Endothelial cell of umbilical vein (primary cell): Measurements from ENCODE around the gene KCNC1. TPM values are rescaled to one million over a fixed set of nuclear protein-coding genes. Genes with fewer than 3 reads are reported as not detected.

ENCODE experiments used
- BruUV-seq: library from RNA; stranded (reverse); fragments of 400-500 nt; replicated peaks from 2 replicates; lab custom pipeline; 2021; lab: Mats Ljungman, UMichigan
- CTCF ChIA-PET: fragments of 300-600, 350-600 bp; sonication (Branson Sonifier 250); formaldehyde crosslinking; loops from one replicate; lab custom pipeline; 2021; ENCODE audit warnings: antibody characterized with exemption, inconsistent platforms; lab: Charles Lee
- POLR2A ChIA-PET: fragments of 300-600, 350-600 bp; sonication (Branson Sonifier 250); formaldehyde crosslinking; loops from one replicate; lab custom pipeline; 2021; ENCODE audit warnings: antibody characterized with exemption, inconsistent platforms; lab: Charles Lee
- DNase-seq: peaks from one replicate; pipeline ENCODE4 v3.0.0-alpha.2; 2011; ENCODE audit warnings: low read depth, low spot score
- FAIRE-seq: peaks from 2 replicates; lab custom pipeline; 2011; peaks lifted over from hg19 to GRCh38; lab: Jason Lieb, UNC
- H2AFZ ChIP-seq: 2 replicates; pipeline ENCODE4 v1.6.0; 2012; ENCODE audit warnings: low read depth, low read length, control low read depth, inconsistent platforms
- H3K27ac ChIP-seq: 2 replicates; pipeline ENCODE4 v1.5.1; 2011; ENCODE audit warnings: low read depth, mild to moderate bottlenecking, control low read depth, low read length, moderate library complexity; ENCODE audit not compliant: insufficient read depth
- H3K27me3 ChIP-seq, 2 experiments: 2 replicates each; pipeline versions ENCODE4 v1.6.0 to v1.6.1; 2011; ENCODE audit warnings: low read length in 2 of 2, mixed read lengths in 1 of 2; ENCODE audit not compliant: control insufficient read depth in 2 of 2, insufficient read depth in 2 of 2
- H3K36me3 ChIP-seq, 2 experiments: 2 replicates in 1 of 2; 3 replicates in 1 of 2; pipeline ENCODE4 v1.5.1; 2011; ENCODE audit warnings: low read length in 2 of 2, mild to moderate bottlenecking in 1 of 2, moderate library complexity in 1 of 2; ENCODE audit not compliant: control insufficient read depth in 2 of 2, insufficient read depth in 2 of 2; ENCODE audit errors: extremely low read depth in 1 of 2
- H3K4me1 ChIP-seq: 3 replicates; pipeline ENCODE4 v1.5.1; 2011; ENCODE audit warnings: mild to moderate bottlenecking, low read length; ENCODE audit not compliant: control insufficient read depth, insufficient read depth; ENCODE audit errors: extremely low read depth
- H3K4me2 ChIP-seq: 2 replicates; pipeline ENCODE4 v1.6.1; 2011; ENCODE audit warnings: low read length, control low read depth, mixed read lengths; ENCODE audit not compliant: insufficient read depth
- H3K4me3 ChIP-seq, 3 experiments: fragments of 200-600 bp in 1 of 3; sonication (generic), shearing (Covaris generic) in 1 of 3; replicated peaks in 1 of 3; 2 replicates each; pipeline ENCODE4 v1.5.1; 2011 to 2016; ENCODE audit warnings: control low read depth in 3 of 3, low read length in 3 of 3, mild to moderate bottlenecking in 2 of 3, inconsistent platforms in 1 of 3, low read depth in 1 of 3, moderate library complexity in 1 of 3; ENCODE audit not compliant: insufficient read depth in 1 of 3
- H3K79me2 ChIP-seq: 2 replicates; pipeline ENCODE4 v1.6.0; 2012; ENCODE audit warnings: low read length, inconsistent platforms; ENCODE audit not compliant: control insufficient read depth, insufficient read depth
- H3K9ac ChIP-seq: replicated peaks from 2 replicates; pipeline ENCODE3; 2011; ENCODE audit warnings: low read length, control low read depth; ENCODE audit not compliant: insufficient read depth; ENCODE audit errors: extremely low read depth
- H3K9me1 ChIP-seq: replicated peaks from 3 replicates; pipeline ENCODE4 v1.6.0; 2011; ENCODE audit warnings: mild to moderate bottlenecking, low read length; ENCODE audit not compliant: control insufficient read depth, insufficient read depth; ENCODE audit errors: extremely low read depth
- H3K9me3 ChIP-seq: replicated peaks from 2 replicates; pipeline ENCODE4 v1.5.1; 2012; ENCODE audit warnings: low read length, inconsistent platforms; ENCODE audit not compliant: control insufficient read depth, insufficient read depth
- H4K20me1 ChIP-seq: replicated peaks from 2 replicates; pipeline ENCODE3; 2011; ENCODE audit warnings: mild to moderate bottlenecking, low read length; ENCODE audit not compliant: control insufficient read depth, insufficient read depth; ENCODE audit errors: extremely low read depth
- EZH2 ChIP-seq: IDR thresholded peaks from 2 replicates; pipeline ENCODE4 v1.6.1; 2012; ENCODE audit warnings: borderline replicate concordance, low read depth, mild to moderate bottlenecking, moderate library complexity, low read length, inconsistent platforms; ENCODE audit not compliant: severe bottlenecking
- JUN ChIP-seq: IDR thresholded peaks from 2 replicates; pipeline ENCODE4 v1.6.1; 2011; ENCODE audit warnings: borderline replicate concordance, low read depth; ENCODE audit not compliant: insufficient read length, insufficient read depth
- MYC ChIP-seq: IDR thresholded peaks from one replicate; pipeline ENCODE4 v1.6.1; 2011; ENCODE audit warnings: mild to moderate bottlenecking, low read depth, low read length
- dilution Hi-C: fragments of 300-500 bp; cut with MboI; formaldehyde crosslinking; loops from one replicate; pipeline ENCODE4 v1.15.0; 2019; ENCODE audit warnings: low sequenced_read_pairs; ENCODE audit not compliant: extremely low pct_ligation_motif_present
- intact Hi-C: fragments of 100-400 bp; cut with micrococcal nuclease; formaldehyde crosslinking; loops from one replicate; pipeline ENCODE4 v1.10.0; 2022
- polyA plus RNA-seq, 4 experiments: library from polyadenylated mRNA; depleted of rRNA in 3 of 4; stranded (reverse) in 3 of 4; unstranded in 1 of 4; fragments of >200 nt; gene quantifications; 2 replicates each; pipeline versions ENCODE4 v1.2.1 to v1.2.3, GENCODE V29; 2011 to 2012; ENCODE audit warnings: missing spikeins in 1 of 4
- total RNA-seq: library from RNA; stranded (reverse); gene quantifications from 2 replicates; pipeline ENCODE4 v1.2.3, GENCODE V29; 2021
- TF ChIP-seq, protein P1 (sequence below), 2 donors: IDR thresholded peaks; 1 replicate in 1 of 2; 2 replicates in 1 of 2; pipeline ENCODE4 v1.5.1; 2011; ENCODE audit warnings: low read length in 2 of 2, mild to moderate bottlenecking in 2 of 2, moderate library complexity in 2 of 2, control low read depth in 1 of 2, inconsistent platforms in 1 of 2, low read depth in 1 of 2; ENCODE audit not compliant: insufficient read depth in 1 of 2; ENCODE audit errors: extremely low read depth in 1 of 2

Gene KCNC1
- total and polyA plus RNA-seq, 2 donors (not counting 3 experiments of a cell fraction or from before 2014, with no cell fraction given), result not detected

DNA sequence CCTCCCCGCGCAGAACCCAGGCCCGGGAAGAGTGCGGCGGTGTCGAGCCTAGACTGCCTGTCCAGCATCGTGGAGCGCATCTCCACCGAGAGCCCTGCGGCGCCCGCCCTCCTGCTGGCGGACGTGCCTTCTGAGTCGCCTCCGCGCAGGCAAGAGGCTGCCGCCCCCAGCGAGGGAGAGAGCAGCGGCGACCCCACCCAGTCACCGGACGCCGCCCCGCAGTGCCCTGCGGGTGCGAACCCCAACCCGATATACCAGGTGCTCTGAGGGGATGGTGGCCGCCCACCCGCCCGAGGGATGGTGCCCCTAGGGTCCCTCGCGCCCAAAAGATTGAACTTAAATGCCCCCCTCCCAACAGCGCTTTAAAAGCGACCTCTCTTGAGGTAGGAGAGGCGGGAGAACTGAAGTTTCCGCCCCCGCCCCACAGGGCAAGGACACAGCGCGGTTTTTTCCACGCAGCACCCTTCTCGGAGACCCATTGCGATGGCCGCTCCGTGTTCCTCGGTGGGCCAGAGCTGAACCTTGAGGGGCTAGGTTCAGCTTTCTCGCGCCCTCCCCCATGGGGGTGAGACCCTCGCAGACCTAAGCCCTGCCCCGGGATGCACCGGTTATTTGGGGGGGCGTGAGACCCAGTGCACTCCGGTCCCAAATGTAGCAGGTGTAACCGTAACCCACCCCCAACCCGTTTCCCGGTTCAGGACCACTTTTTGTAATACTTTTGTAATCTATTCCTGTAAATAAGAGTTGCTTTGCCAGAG, 13.2 kb upstream of the KCNC1 start:
- peaks cover 68 to 75% of the 10 kb centered on the region in 2 experiments for H3K27me3 ChIP-seq
- H4K20me1 ChIP-seq, result no peaks in the 10 kb centered on the region
- no peak overlapping the region for H3K4me2 ChIP-seq
- no peaks in the 10 kb centered on the region for H3K9me3 ChIP-seq
- no peak overlapping the region for H3K4me3 ChIP-seq
- no peak for DNase-seq
- POLR2A ChIA-PET, result no interaction called here
- BruUV-seq, result no TSS peak
- no peaks in the 10 kb centered on the region for H3K4me1 ChIP-seq
- intact Hi-C loops, result no loop called here
- H3K9ac ChIP-seq, result no peak overlapping the region
- no peak overlapping the region for H3K27ac ChIP-seq
- H3K9me1 ChIP-seq, result no peaks in the 10 kb centered on the region
- FAIRE-seq, result no peak
- no peaks in the 10 kb centered on the region for H3K36me3 ChIP-seq
- no peaks in the 10 kb centered on the region for H3K79me2 ChIP-seq
- H2AFZ ChIP-seq, result no peak overlapping the region
- TF ChIP-seq JUN, result no peak
- TF ChIP-seq EZH2, result peak; percentile 79
- CTCF ChIA-PET, result interaction anchor here (0.7 to 7.8 kb wide), 4 partner anchors 10 to 269 kb away, joined by 3 to 62 read pairs (median 16); no protein-coding TSS in a partner anchor
- dilution Hi-C loops, result no loop called here

GRCh38 chr11:17722000-17722643, 12.5 kb upstream of the KCNC1 start:
- no peak overlapping the region for H3K4me3 ChIP-seq
- no peaks in the 10 kb centered on the region for H4K20me1 ChIP-seq
- no peaks in the 10 kb centered on the region for H3K4me1 ChIP-seq
- BruUV-seq, result no TSS peak
- no peak overlapping the region for H3K4me2 ChIP-seq
- H3K36me3 ChIP-seq, result no peaks in the 10 kb centered on the region
- DNase-seq (no peak), FAIRE-seq (no peak)
- CTCF ChIA-PET, result interaction anchor here (0.7 to 7.8 kb wide), 4 partner anchors 9 to 269 kb away, joined by 3 to 62 read pairs (median 16); no protein-coding TSS in a partner anchor
- TF ChIP-seq MYC, result no peak
- TF ChIP-seq, protein P1, sequence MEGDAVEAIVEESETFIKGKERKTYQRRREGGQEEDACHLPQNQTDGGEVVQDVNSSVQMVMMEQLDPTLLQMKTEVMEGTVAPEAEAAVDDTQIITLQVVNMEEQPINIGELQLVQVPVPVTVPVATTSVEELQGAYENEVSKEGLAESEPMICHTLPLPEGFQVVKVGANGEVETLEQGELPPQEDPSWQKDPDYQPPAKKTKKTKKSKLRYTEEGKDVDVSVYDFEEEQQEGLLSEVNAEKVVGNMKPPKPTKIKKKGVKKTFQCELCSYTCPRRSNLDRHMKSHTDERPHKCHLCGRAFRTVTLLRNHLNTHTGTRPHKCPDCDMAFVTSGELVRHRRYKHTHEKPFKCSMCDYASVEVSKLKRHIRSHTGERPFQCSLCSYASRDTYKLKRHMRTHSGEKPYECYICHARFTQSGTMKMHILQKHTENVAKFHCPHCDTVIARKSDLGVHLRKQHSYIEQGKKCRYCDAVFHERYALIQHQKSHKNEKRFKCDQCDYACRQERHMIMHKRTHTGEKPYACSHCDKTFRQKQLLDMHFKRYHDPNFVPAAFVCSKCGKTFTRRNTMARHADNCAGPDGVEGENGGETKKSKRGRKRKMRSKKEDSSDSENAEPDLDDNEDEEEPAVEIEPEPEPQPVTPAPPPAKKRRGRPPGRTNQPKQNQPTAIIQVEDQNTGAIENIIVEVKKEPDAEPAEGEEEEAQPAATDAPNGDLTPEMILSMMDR (IDR thresholded peaks at IDR 0.05; ENCODE audit: extremely low read depth in 1 of 2, insufficient read depth in 1 of 2, low read depth in 1 of 2, low read length in 2 of 2), result peak; percentile 38 to 58
- no peak overlapping the region for H2AFZ ChIP-seq
- POLR2A ChIA-PET, result no interaction called here
- dilution Hi-C loops, result no loop called here
- H3K27ac ChIP-seq, result no peak overlapping the region
- intact Hi-C loops, result no loop called here
- no peak overlapping the region for H3K9ac ChIP-seq
- H3K27me3 ChIP-seq, result peaks cover 63 to 73% of the 10 kb centered on the region in 2 experiments
- H3K9me1 ChIP-seq, result no peaks in the 10 kb centered on the region
- no peaks in the 10 kb centered on the region for H3K9me3 ChIP-seq
- no peaks in the 10 kb centered on the region for H3K79me2 ChIP-seq
